Lung (tissue), 12 donors: ENCODE measurements around the gene AGL. TPM values are rescaled to one million over a fixed set of nuclear protein-coding genes. Genes with fewer than 3 reads are reported as not detected.

Experiments used
- ATAC-seq: fragments of 200-7000 bp; cut with Tn5 transposase; one replicate; pipeline ENCODE4 v1.9.1; 2020; ENCODE audit warnings: moderate number of reproducible peaks; ENCODE audit not compliant: insufficient read depth, low FRiP score
- DNase-seq, 3 donors: peaks; one replicate each; pipeline ENCODE4 v3.0.0-alpha.2; 2013 to 2017
- H3K27ac ChIP-seq, 2 donors: one replicate each; pipeline ENCODE4 v1.5.1; 2013; ENCODE audit warnings: mild to moderate bottlenecking in 2 of 2, moderate library complexity in 2 of 2, control low read depth in 1 of 2, inconsistent platforms in 1 of 2, low read depth in 1 of 2, low read length in 1 of 2
- H3K27me3 ChIP-seq, 3 donors: one replicate each; pipeline ENCODE4 v1.5.1; 2013; ENCODE audit warnings: low read length in 2 of 3; ENCODE audit not compliant: control insufficient read depth in 3 of 3, insufficient read depth in 3 of 3
- H3K36me3 ChIP-seq, 4 donors: one replicate each; pipeline ENCODE4 v1.5.1; 2013; ENCODE audit warnings: low read length in 4 of 4, mild to moderate bottlenecking in 1 of 4, moderate library complexity in 1 of 4; ENCODE audit not compliant: control insufficient read depth in 4 of 4, insufficient read depth in 4 of 4
- H3K4me1 ChIP-seq, 5 donors: one replicate each; pipeline ENCODE4 v1.5.1; 2013; ENCODE audit warnings: low read length in 5 of 5, mild to moderate bottlenecking in 2 of 5, moderate library complexity in 1 of 5; ENCODE audit not compliant: control insufficient read depth in 5 of 5, insufficient read depth in 5 of 5
- H3K4me3 ChIP-seq: one replicate; pipeline ENCODE4 v1.5.1; 2013; ENCODE audit warnings: mild to moderate bottlenecking, control low read depth, moderate library complexity
- H3K9ac ChIP-seq, 2 donors: one replicate each; pipeline ENCODE4 v1.5.1; 2013; ENCODE audit warnings: low read length in 2 of 2, control low read depth in 1 of 2; ENCODE audit not compliant: insufficient read depth in 1 of 2
- H3K9me3 ChIP-seq, 4 donors: one replicate each; pipeline ENCODE4 v1.5.1; 2013; ENCODE audit warnings: low read length in 3 of 4, mild to moderate bottlenecking in 1 of 4, moderate library complexity in 1 of 4; ENCODE audit not compliant: control insufficient read depth in 4 of 4, insufficient read depth in 3 of 4
- CTCF ChIP-seq: IDR thresholded peaks from 2 replicates; pipeline ENCODE4 v1.5.1; 2012; ENCODE audit warnings: mild to moderate bottlenecking; ENCODE audit errors: control extremely low read depth, extremely low read depth
- WGBS, 2 donors: extraction: QIAGEN DNeasy Blood & Tissue Kit; methylation state at CpG; one replicate each; pipeline ENCODE4 v1.1.7; 2013; 5-methylcytosine and 5-hydroxymethylcytosine counted together
- polyA plus RNA-seq, 2 donors: library from polyadenylated mRNA; stranded (reverse); fragments of 200-250 nt; gene quantifications; one replicate each; pipeline ENCODE4 v1.2.1, GENCODE V29; 2013
- total RNA-seq, 2 donors: library from RNA; depleted of rRNA in 1 of 2; stranded (reverse); fragments of >200 nt in 1 of 2; gene quantifications; one replicate each; pipeline ENCODE4 v1.2.1, GENCODE V29; 2014 to 2021
- donor health status: control.
- donor health status: control.
- donor health status: Bipolar disorder and iron deficiency.
- donor health status: healthy.
- donor health status: DM: yes; HTN: yes; CAD: no.

AGL gene
- total and polyA plus RNA-seq, 4 donors = 4.3 to 24.0 (median 11.1) TPM

GRCh38 chr1:99814373-99814900, 35.7 kb upstream of the AGL start:
- TF ChIP-seq CTCF = no peak
- DNase-seq = no peak
- Histone ChIP-seq H3K27ac (no peak overlapping the region), H3K9ac (no peak overlapping the region), H3K9me3 (no peaks in the 10 kb centered on the region), H3K4me1 (no peaks in the 10 kb centered on the region), H3K27me3 (no peaks in the 10 kb centered on the region), H3K4me3 (no peak overlapping the region), H3K36me3 (no peaks in the 10 kb centered on the region)
- 85 to 92% methylated on average over 3 of the region's 3 CpGs for WGBS, 2 donors
- no peak for ATAC-seq

- TF ChIP-seq CTCF = no peak
- DNase-seq (no peak), ATAC-seq (no peak)
- Histone ChIP-seq H3K36me3 (no peaks in the 10 kb centered on the region), H3K9ac (no peak overlapping the region), H3K4me3 (no peak overlapping the region), H3K27ac (no peak overlapping the region), H3K27me3 (no peaks in the 10 kb centered on the region), H3K9me3 (no peaks in the 10 kb centered on the region), H3K4me1 (peaks cover 0 to 2% (median 0%) of the 10 kb centered on the region in 5 donors)
- 79 to 87% methylated on average over 8 of the region's 8 CpGs for WGBS, 2 donors
Measured at GRCh38 chr1:99816656-99817055, 33.5 kb upstream of the AGL start.

GRCh38 chr1:99818063-99818699, 32.0 kb upstream of the AGL start:
- peak overlapping the region in 1 of 2 donors; percentile 10 for H3K27ac ChIP-seq
- H3K4me3 ChIP-seq = no peak overlapping the region
- TF ChIP-seq CTCF = no peak
- no peaks in the 10 kb centered on the region for H3K9me3 ChIP-seq
- H3K4me1 ChIP-seq = peaks cover 0 to 2% (median 0%) of the 10 kb centered on the region in 5 donors
- DNase-seq (peak in 1 of 3 donors; percentile 6), ATAC-seq (peak; percentile 41)
- H3K36me3 ChIP-seq = no peaks in the 10 kb centered on the region
- H3K9ac ChIP-seq = no peak overlapping the region
- WGBS, 2 donors = 77 to 81% methylated on average over 3 of the region's 3 CpGs
- H3K27me3 ChIP-seq = no peaks in the 10 kb centered on the region
